Measurements from ENCODE around the gene IREB2. TPM values are rescaled to one million over a fixed set of nuclear protein-coding genes. Genes with fewer than 3 reads are reported as not detected.

The IREB2 gene
- polyA plus RNA-seq, 1 donor: 58.7 TPM

- Histone ChIP-seq H3K4me3 (ENCODE audit: low read length) (no peak overlapping the region), H3K27ac (ENCODE audit: low read length) (no peak overlapping the region), H3K36me3 (ENCODE audit: control insufficient read depth, insufficient read depth, low read length) (peaks cover 34% of the 10 kb centered on the region), H3K4me1 (ENCODE audit: control insufficient read depth, insufficient read depth, low read length) (no peaks in the 10 kb centered on the region), H3K27me3 (ENCODE audit: control insufficient read depth, insufficient read depth, low read length) (no peaks in the 10 kb centered on the region), H3K9me3 (ENCODE audit: control insufficient read depth, low read depth, low read length) (no peaks in the 10 kb centered on the region)
- 63% methylated on average over 2 of the region's 3 CpGs for WGBS (ENCODE audit: insufficient coverage, low lambda C conversion rate)
- no peak for DNase-seq
Observed at GRCh38 chr15:78461171-78461888, 23.3 kb downstream of the IREB2 start.

- Histone ChIP-seq H3K27me3 (ENCODE audit: control insufficient read depth, insufficient read depth, low read length) (no peaks in the 10 kb centered on the region), H3K4me1 (ENCODE audit: control insufficient read depth, insufficient read depth, low read length) (no peaks in the 10 kb centered on the region), H3K9me3 (ENCODE audit: control insufficient read depth, low read depth, low read length) (no peaks in the 10 kb centered on the region), H3K36me3 (ENCODE audit: control insufficient read depth, insufficient read depth, low read length) (peaks cover 70% of the 10 kb centered on the region), H3K27ac (ENCODE audit: low read length) (peak overlapping the region; percentile 21), H3K4me3 (ENCODE audit: low read length) (no peak overlapping the region)
- peak in 1 of 2 donors; percentile 65 for DNase-seq
- WGBS (ENCODE audit: insufficient coverage, low lambda C conversion rate): no CpG with 5 or more reads among the region's 1 CpG
Observed at GRCh38 chr15:78469031-78469430, 31.0 kb downstream of the IREB2 start.

GRCh38 chr15:78477295-78477694, 39.3 kb downstream of the IREB2 start:
- no peaks in the 10 kb centered on the region for H3K9me3 ChIP-seq (ENCODE audit: control insufficient read depth, low read depth, low read length)
- no peaks in the 10 kb centered on the region for H3K27me3 ChIP-seq (ENCODE audit: control insufficient read depth, insufficient read depth, low read length)
- no peaks in the 10 kb centered on the region for H3K4me1 ChIP-seq (ENCODE audit: control insufficient read depth, insufficient read depth, low read length)
- H3K27ac ChIP-seq (ENCODE audit: low read length): no peak overlapping the region
- peaks cover 71% of the 10 kb centered on the region for H3K36me3 ChIP-seq (ENCODE audit: control insufficient read depth, insufficient read depth, low read length)
- DNase-seq: no peak
- WGBS (ENCODE audit: insufficient coverage, low lambda C conversion rate): no CpG with 5 or more reads among the region's 5 CpGs
- H3K4me3 ChIP-seq (ENCODE audit: low read length): no peak overlapping the region

- Histone ChIP-seq H3K9me3 (ENCODE audit: control insufficient read depth, low read depth, low read length) (no peaks in the 10 kb centered on the region), H3K27me3 (ENCODE audit: control insufficient read depth, insufficient read depth, low read length) (no peaks in the 10 kb centered on the region), H3K27ac (ENCODE audit: low read length) (no peak overlapping the region), H3K36me3 (ENCODE audit: control insufficient read depth, insufficient read depth, low read length) (peaks cover 68% of the 10 kb centered on the region), H3K4me3 (ENCODE audit: low read length) (no peak overlapping the region), H3K4me1 (ENCODE audit: control insufficient read depth, insufficient read depth, low read length) (no peaks in the 10 kb centered on the region)
- no peak for DNase-seq
- 100% methylated on average over 1 of the region's 3 CpGs for WGBS (ENCODE audit: insufficient coverage, low lambda C conversion rate)
Observed at GRCh38 chr15:78479650-78480049, 41.6 kb downstream of the IREB2 start.

- no peak for DNase-seq
- Histone ChIP-seq H3K9me3 (ENCODE audit: control insufficient read depth, low read depth, low read length) (no peaks in the 10 kb centered on the region), H3K4me3 (ENCODE audit: low read length) (no peak overlapping the region), H3K36me3 (ENCODE audit: control insufficient read depth, insufficient read depth, low read length) (peaks cover 66% of the 10 kb centered on the region), H3K4me1 (ENCODE audit: control insufficient read depth, insufficient read depth, low read length) (no peaks in the 10 kb centered on the region), H3K27me3 (ENCODE audit: control insufficient read depth, insufficient read depth, low read length) (no peaks in the 10 kb centered on the region), H3K27ac (ENCODE audit: low read length) (no peak overlapping the region)
- no CpG with 5 or more reads among the region's 7 CpGs for WGBS (ENCODE audit: insufficient coverage, low lambda C conversion rate)
Observed at GRCh38 chr15:78481917-78482316, 43.9 kb downstream of the IREB2 start.

GRCh38 chr15:78492872-78493271, 54.9 kb downstream of the IREB2 start:
- Histone ChIP-seq H3K27me3 (ENCODE audit: control insufficient read depth, insufficient read depth, low read length) (no peaks in the 10 kb centered on the region), H3K27ac (ENCODE audit: low read length) (no peak overlapping the region), H3K36me3 (ENCODE audit: control insufficient read depth, insufficient read depth, low read length) (peaks cover 77% of the 10 kb centered on the region), H3K4me1 (ENCODE audit: control insufficient read depth, insufficient read depth, low read length) (no peaks in the 10 kb centered on the region), H3K9me3 (ENCODE audit: control insufficient read depth, low read depth, low read length) (no peaks in the 10 kb centered on the region), H3K4me3 (ENCODE audit: low read length) (no peak overlapping the region)
- no CpG with 5 or more reads among the region's 1 CpG for WGBS (ENCODE audit: insufficient coverage, low lambda C conversion rate)
- no peak for DNase-seq

GRCh38 chr15:78501857-78502256, 63.8 kb downstream of the IREB2 start:
- Histone ChIP-seq H3K27ac (ENCODE audit: low read length) (no peak overlapping the region), H3K4me1 (ENCODE audit: control insufficient read depth, insufficient read depth, low read length) (no peaks in the 10 kb centered on the region), H3K9me3 (ENCODE audit: control insufficient read depth, low read depth, low read length) (no peaks in the 10 kb centered on the region), H3K4me3 (ENCODE audit: low read length) (no peak overlapping the region), H3K36me3 (ENCODE audit: control insufficient read depth, insufficient read depth, low read length) (peaks cover 23% of the 10 kb centered on the region), H3K27me3 (ENCODE audit: control insufficient read depth, insufficient read depth, low read length) (no peaks in the 10 kb centered on the region)
- no peak for DNase-seq
- 100% methylated on average over 1 of the region's 4 CpGs for WGBS (ENCODE audit: insufficient coverage, low lambda C conversion rate)

GRCh38 chr15:78502641-78503040, 64.6 kb downstream of the IREB2 start:
- WGBS (ENCODE audit: insufficient coverage, low lambda C conversion rate): no CpG with 5 or more reads among the region's 2 CpGs
- no peaks in the 10 kb centered on the region for H3K9me3 ChIP-seq (ENCODE audit: control insufficient read depth, low read depth, low read length)

GRCh38 chr15:78506971-78507830, 69.2 kb downstream of the IREB2 start, which contains the start of gene HYKK:
HYKK (plus strand) TSS chr15:78507577; CDS start chr15:78513089, 5,512 bp downstream.
- no CpG with 5 or more reads among the region's 63 CpGs for WGBS (ENCODE audit: insufficient coverage, low lambda C conversion rate)
- Histone ChIP-seq H3K27ac (ENCODE audit: low read length) (peak within 1 kb of the TSS; percentile 55), H3K4me1 (ENCODE audit: control insufficient read depth, insufficient read depth, low read length) (no peaks in the 10 kb centered on the region), H3K4me3 (ENCODE audit: low read length) (peak within 1 kb of the TSS; percentile 70), H3K27me3 (ENCODE audit: control insufficient read depth, insufficient read depth, low read length) (no peaks in the 10 kb centered on the region), H3K9me3 (ENCODE audit: control insufficient read depth, low read depth, low read length) (no peaks in the 10 kb centered on the region), H3K36me3 (ENCODE audit: control insufficient read depth, insufficient read depth, low read length) (no peaks in the 10 kb centered on the region)
- DNase-seq: peak; percentile 94 to 98

More at GRCh38 chr15:78502641-78503040, 64.6 kb downstream of the IREB2 start:
- no peaks in the 10 kb centered on the region for H3K4me1 ChIP-seq (ENCODE audit: control insufficient read depth, insufficient read depth, low read length)
- H3K27me3 ChIP-seq (ENCODE audit: control insufficient read depth, insufficient read depth, low read length): no peaks in the 10 kb centered on the region
- no peak overlapping the region for H3K27ac ChIP-seq (ENCODE audit: low read length)
- H3K36me3 ChIP-seq (ENCODE audit: control insufficient read depth, insufficient read depth, low read length): peaks cover 18% of the 10 kb centered on the region
- DNase-seq: no peak
- H3K4me3 ChIP-seq (ENCODE audit: low read length): no peak overlapping the region

GRCh38 chr15:78507831-78508160, 69.8 kb downstream of the IREB2 start:
- DNase-seq: no peak
- Histone ChIP-seq H3K27ac (ENCODE audit: low read length) (peak overlapping the region; percentile 55), H3K4me1 (ENCODE audit: control insufficient read depth, insufficient read depth, low read length) (no peaks in the 10 kb centered on the region), H3K27me3 (ENCODE audit: control insufficient read depth, insufficient read depth, low read length) (no peaks in the 10 kb centered on the region), H3K36me3 (ENCODE audit: control insufficient read depth, insufficient read depth, low read length) (no peaks in the 10 kb centered on the region), H3K9me3 (ENCODE audit: control insufficient read depth, low read depth, low read length) (no peaks in the 10 kb centered on the region), H3K4me3 (ENCODE audit: low read length) (peak overlapping the region; percentile 70)
- WGBS (ENCODE audit: insufficient coverage, low lambda C conversion rate): no CpG with 5 or more reads among the region's 13 CpGs
